CD4-positive, alpha-beta T cell treated with Interleukin-6 at 100 ng/mL for 8 hours (primary cell): ENCODE data around the gene FARP2.

Experiments used
- DNase-seq: peaks from one replicate; pipeline ENCODE4 v3.0.0-alpha.2; 2020; ENCODE audit warnings: mixed read lengths, low spot score

FARP2 gene

GRCh38 chr2:241460631-241461030 lies 104.5 kb downstream of the FARP2 start:
- no peak for DNase-seq

DNA sequence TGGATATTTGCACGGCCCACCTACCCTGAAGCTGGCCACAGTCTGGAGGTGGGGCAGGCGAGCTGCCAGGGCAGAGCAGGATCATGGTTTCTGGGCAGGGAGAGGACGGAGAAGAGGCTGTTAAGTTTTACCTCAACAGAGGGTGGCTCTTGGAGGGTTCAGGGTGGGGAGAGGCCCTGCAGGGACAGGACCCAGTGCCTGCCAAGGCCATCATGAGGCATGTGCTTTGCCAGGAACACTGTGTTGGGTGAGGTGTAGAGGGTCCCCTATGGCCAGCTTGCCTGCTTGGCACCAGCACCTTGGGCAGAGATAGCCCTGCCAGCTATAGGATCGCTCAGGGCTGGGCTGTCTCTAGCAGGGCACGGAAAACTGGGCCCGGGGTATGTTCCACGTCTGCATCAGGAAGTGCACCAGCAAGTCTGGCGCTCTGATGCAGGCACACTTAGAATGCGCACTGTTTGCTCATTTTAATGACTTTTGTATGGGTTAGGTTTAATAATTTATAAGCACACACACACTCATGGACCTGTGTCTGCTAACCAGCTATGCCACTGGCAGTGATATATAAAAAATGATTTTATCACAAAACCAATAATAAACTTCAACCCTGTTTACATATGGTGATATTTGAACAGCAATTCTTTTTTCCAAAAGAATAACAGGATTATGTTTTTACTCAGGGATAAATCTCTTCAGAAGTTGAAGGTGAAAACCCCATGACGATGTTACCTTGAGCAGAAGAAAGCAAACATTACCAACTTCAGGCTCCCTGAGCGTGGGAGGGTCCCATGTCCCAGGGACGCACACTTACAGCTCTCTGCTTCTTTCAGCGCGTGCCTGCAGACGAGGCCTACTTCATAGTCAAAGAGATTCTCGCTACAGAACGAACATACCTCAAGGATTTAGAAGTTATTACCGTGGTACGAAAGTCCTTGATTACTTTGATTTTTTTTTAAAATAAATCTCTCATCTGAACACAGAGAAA lies 105.9 kb downstream of the FARP2 start:
- DNase-seq, result no peak

GRCh38 chr2:241463276-241464135 lies 107.4 kb downstream of the FARP2 start:
- DNase-seq, result no peak

DNA sequence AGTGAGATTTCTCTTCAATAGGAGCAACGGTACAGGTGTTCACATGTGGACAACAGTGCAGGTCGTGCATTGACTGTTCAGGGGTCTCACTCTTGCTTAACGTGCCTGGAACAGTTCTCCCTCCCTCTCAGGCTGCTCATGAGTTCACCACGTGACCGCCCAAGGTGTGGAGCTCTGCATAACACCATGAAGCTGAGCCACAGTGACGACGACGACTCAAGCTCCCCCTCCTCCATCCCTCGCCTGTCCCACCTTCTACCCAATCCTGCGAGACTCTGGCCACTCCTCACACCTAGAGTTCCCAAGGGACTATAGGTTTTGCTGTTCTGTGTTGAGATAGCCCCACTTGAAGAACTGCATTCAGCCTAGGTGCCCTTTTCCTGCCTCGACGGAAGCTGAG lies 109.5 kb downstream of the FARP2 start:
- no peak for DNase-seq

- DNase-seq, result no peak
Measured at GRCh38 chr2:241466230-241466629, 110.1 kb downstream of the FARP2 start.

DNA sequence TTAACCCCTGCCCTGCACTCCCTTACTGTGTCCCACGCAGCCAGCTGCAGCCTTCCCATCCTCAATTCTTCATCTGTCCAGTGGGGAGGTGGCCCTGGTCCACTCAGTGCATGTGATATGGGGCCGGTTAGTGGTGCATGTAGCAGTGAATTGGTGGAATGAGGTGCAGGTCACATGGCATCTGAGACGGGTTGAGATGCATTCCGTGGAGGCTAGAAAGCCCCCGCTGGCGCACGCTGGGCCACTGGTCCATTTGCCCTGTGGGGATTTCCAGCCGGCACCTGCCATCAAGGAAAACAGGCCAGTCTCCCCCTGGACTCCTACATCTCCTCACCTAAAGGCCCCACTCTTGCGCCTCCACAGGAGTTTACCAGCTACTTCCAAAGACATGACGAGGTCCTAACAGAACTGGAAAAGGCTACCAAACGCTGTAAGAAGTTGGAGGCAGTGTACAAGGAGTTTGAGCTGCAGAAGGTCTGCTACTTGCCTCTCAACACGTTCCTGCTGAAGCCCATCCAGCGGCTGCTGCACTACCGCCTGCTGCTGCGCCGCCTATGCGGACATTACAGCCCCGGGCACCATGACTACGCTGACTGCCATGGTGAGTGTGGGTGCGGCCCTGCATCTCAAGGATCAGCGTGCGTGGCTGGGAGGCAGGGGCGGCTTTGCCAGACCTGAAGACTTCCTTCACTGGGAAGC lies 111.8 kb downstream of the FARP2 start:
- DNase-seq, result no peak

- no peak for DNase-seq
Measured at GRCh38 chr2:241468476-241468781, 112.3 kb downstream of the FARP2 start.

DNA sequence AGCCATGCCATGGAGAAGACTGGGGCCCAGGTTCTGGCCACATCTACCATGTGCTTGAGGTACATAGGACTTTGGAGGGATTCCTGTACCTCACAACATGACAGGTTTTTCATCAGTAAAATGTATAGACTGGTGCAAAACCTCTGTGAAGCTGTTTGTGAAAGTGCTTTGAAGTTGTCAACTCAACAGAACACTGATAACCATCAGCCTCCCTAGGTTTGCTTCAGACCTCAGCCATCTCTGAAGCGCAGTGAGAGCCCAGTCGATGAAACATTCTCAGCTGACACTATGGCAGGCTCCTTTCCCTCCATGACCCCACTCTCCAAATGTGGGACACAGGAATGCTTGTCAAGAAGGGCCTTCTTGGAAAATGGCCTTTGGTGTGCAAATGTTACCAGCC lies 113.7 kb downstream of the FARP2 start:
- DNase-seq, result no peak

DNA sequence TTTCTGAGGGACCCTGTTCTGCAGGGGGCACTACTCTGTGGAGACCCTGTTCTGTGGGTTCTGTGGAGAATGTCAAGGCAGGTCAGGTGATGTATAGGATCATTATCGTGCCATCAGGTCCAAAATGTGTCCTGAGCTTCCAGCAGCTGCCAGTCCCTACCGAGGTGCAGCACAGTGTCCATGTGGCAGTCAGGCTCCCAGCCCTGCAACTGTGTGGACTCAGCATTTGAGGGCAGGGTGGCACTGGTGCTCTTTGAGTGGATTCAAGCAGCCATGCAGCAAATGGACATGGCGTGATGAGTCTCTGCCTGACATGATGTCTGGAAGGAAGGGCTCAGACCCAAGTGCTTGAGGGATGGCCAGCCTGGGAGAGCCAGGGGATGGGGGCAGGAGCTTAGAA lies 117.3 kb downstream of the FARP2 start:
- no peak for DNase-seq

GRCh38 chr2:241475267-241475666 lies 119.2 kb downstream of the FARP2 start:
- DNase-seq, result no peak

- DNase-seq, result no peak
Measured at GRCh38 chr2:241478166-241478565, 122.1 kb downstream of the FARP2 start.

DNA sequence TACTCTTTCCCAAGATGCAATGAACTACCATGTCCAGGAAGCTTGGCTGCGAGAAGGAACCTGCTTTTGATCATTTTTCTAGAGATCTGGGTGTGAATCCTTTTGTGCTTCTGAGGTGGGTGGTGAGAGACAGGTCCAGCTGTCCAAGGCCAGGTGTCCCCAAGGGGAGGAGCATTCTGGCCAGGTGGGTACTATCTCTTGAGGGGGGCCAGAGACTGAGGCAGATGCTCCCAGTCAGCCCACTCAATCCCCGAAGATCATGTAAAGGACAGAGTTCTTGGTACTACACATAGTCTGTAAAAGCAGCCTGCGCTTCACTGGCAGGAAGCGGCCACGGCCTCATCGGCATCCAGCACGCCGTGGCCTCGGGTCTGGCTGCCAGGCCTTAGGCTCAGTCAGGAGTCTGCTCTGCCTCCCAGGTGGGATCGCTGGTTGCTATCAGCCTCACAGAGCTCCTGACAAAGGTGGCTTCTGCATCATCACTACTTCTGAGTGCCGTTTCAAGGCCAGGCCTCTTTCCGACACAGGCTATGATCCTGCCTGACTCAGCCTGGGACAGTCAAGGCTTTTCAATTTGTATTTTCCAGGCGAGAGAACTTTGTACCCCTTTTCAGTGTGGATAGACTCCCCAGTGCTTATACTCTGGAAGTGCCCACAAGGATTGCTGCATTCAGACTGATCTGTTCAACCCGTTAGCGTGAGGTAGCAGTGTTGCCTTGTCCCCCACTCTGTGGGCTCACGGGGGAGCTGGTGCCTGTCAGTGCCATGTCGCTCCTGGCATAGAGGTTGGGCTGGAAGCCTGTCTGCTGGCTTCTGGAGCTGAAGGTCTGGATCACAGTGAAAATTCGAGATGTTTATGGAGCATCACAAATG lies 123.2 kb downstream of the FARP2 start:
- DNase-seq, result no peak

- no peak for DNase-seq
Measured at GRCh38 chr2:241481687-241482086, 125.6 kb downstream of the FARP2 start.

DNA sequence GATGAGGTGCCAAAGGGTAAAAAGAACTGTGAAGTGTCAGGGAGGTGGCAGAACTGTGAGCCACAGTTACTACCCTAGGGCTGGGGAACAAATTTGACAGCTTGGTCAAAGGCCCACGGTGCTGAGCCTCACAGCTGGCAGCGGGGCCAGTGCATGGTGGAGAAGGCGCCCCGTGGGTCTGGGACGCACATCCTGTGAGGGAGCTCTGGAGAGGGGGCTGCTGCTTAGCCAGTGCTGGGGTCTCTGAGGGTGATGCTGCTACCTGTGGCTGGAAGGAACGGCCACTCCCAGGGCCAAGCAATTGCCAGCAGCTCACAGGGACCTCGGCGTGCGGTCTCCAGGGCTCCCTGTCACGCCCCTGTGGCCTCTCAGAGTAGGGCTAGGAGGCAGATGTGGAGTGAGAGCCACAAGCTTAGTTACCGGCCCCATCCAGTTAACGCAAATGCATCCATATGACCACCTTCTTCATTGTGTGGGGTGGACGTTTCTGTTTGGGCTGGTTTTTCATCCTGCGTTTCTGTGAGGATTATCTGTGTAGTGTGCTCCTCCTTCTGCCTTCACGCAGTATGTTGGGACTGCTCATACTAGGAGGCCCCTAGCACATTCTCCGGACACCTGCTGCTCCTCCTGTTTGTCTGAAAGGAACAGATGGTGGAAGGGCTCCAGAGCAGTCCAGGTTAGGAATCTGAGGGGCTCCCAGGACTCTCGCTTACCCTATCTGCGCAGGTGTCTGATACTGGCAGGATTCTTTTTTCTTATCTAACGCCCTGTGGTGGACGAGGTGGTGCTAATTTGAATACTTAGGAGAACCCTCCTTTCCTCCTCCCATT lies 126.3 kb downstream of the FARP2 start:
- no peak for DNase-seq

DNA sequence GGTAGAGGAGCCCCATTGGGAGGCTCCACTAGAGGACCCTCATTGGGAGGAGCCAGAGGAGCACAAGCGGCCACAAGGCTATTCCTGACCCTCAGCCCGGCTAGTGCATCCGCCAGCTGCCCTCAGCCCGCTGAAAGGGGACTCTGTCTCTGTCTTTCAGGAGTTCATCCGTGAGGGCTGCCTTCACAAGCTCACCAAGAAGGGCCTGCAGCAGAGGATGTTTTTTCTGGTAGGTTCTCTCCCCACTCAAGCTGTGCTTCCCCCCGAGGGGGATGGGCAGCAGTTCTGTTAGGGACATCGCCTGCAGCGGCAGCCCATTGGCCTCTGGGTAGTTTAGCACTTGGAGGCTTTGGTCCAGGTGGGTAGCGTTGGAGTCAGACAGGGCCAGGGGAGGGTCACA lies 127.2 kb downstream of the FARP2 start:
- DNase-seq, result no peak

- DNase-seq, result no peak
Measured at GRCh38 chr2:241485172-241485911, 129.3 kb downstream of the FARP2 start.

- no peak for DNase-seq
Measured at GRCh38 chr2:241489088-241489487, 133.0 kb downstream of the FARP2 start.

DNA sequence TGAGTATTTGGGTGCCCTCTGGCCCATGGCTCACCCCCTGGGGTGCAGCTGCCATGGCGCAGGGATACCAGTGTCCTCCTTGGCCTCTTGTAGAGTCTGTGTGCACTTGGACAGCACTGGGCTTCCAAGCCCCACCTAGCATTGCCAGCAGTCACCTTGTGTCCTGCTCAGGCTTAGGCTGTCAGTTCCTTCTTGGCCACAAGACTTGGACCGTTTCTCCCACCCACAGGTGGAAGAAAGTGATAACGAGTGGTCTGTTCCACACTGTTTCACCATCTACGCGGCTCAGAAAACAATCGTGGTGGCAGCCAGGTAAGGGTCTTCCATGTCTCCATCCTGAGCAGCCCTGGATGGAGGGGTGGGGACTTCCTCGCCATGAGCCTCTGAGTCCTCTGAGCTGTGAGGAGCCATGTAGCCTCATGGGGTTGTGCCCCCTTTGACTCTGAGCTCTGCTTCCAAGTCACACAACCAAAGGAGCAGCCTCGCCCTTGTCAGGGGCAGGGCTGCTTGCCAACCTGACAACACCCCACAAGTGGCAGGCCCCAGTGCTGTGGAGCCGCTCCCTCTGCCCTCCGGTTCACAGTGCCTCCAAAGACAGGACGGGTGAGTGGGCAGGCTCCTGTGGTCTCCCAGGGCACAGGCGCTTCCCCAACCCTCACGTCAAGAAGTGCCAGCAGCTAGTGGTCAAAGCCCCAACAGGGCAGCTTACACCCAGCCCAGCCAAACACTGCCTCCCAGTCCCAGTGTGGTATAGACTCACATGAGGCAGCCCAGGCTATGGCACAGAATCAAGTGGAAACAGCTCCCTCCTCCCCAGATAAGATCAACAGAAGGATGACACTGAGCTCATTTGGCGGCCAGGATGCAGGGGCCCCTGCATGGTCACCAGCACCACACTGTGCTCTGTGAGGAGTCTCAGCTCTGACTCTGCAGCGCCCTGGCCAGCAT lies 133.9 kb downstream of the FARP2 start:
- no peak for DNase-seq
